Stimulated activated CD8-positive, alpha-beta memory T cell treated with anti-CD3 and anti-CD28 coated beads, Interleukin-15, amount 100 ng/mL, for 1 hour (primary cell): Measurements from ENCODE around the gene TP53INP2.
"Not testable (repeated sequence)": the region's sequence is repeated elsewhere in the genome, so short reads cannot be mapped to it uniquely, and the experiment has no call there.

Experiments used
- DNase-seq: peaks from one replicate; pipeline ENCODE4 v3.0.0-alpha.2; 2020; ENCODE audit warnings: low read depth

The TP53INP2 gene

GRCh38 chr20:34722560-34722959, 18.4 kb downstream of the TP53INP2 start:
- not testable (repeated sequence) for DNase-seq

- DNase-seq = no peak
Measured at GRCh38 chr20:34724172-34724571, 20.0 kb downstream of the TP53INP2 start.

- DNase-seq = no peak
Measured at GRCh38 chr20:34729416-34729815, 25.3 kb downstream of the TP53INP2 start.

DNA sequence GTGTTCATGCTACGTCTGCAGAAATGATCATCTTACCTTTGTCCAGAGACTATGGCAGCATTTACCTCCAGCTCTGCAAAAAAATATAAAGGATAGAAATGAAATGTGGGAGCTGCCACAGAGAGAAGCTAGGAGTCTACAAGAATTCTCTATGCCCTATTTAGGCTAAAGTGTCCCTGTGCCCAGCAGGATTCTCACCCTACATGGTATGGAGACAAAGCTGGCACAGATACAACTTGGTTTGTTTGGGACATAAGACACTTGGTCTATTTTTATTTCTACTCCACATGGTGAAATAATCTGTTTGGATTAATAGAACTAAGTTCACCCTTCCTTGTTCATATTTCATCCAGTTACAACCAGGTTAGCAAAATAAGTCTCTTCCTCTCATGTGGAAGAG, 28.4 kb downstream of the TP53INP2 start:
- DNase-seq = no peak

GRCh38 chr20:34736106-34736735, 32.1 kb downstream of the TP53INP2 start:
- DNase-seq = no peak

GRCh38 chr20:34743039-34743438, 38.9 kb downstream of the TP53INP2 start:
- DNase-seq = no peak

DNA sequence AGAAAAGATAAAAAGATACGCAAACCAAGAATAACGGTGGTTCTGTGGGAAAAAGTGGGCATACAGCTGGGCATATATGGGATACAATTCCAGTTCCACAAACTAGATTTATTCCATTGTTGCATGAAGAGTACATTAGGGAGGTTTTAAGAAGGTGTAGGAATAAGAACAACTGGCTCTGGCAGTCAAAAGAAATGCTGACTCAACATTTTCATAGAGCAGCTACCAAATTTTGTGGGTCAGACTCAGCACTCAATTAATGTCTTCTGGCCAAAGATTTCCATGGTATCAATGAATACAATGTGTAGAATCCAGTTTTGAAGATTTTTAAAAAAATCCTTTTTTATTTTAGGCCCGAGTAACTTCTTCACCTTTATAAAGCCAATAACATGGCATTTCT, 40.2 kb downstream of the TP53INP2 start:
- no peak for DNase-seq

GRCh38 chr20:34744847-34745246, 40.7 kb downstream of the TP53INP2 start:
- no peak for DNase-seq

GRCh38 chr20:34746674-34747073, 42.5 kb downstream of the TP53INP2 start:
- no peak for DNase-seq

- no peak for DNase-seq
Measured at GRCh38 chr20:34747479-34747878, 43.3 kb downstream of the TP53INP2 start.

GRCh38 chr20:34748709-34749108, 44.6 kb downstream of the TP53INP2 start:
- no peak for DNase-seq

GRCh38 chr20:34750484-34750883, 46.3 kb downstream of the TP53INP2 start:
- no peak for DNase-seq

- no peak for DNase-seq
Measured at GRCh38 chr20:34751453-34751852, 47.3 kb downstream of the TP53INP2 start.

DNA sequence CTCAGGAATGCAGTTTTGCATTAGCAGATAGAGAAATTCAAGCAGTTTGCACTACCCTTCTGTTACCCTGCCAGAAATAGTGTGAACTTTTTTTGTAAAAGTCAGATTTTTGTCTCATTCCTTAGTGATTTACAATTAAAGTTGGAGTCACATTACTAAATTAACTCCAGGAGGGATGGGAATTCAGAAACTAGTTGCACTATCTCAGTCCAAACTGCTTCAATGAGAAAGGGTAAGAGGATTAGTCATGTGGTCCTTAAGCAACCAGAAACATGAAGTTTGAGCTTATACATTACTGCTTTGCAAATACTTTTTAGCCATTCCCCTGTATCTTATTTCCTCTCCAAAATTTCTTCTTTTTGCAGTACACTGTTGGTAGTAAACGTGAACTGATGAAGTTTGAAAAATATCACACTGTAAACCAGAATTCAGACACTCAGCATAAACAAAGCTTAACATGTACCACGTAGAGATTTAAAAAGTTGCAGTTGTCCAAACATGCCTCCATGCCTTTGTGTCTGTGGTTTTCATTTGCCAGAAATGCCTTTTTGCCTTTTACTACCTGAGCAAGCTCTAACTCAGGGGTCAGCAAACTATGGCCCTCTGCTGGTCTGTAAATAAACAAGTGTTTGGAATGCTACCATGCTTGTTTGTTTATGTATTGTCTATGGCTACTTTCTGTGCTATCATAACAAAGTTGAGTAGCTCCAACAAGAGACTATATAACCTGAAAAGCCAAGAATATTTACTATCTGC, 49.7 kb downstream of the TP53INP2 start:
- no peak for DNase-seq

- no peak for DNase-seq
Measured at GRCh38 chr20:34754611-34755010, 50.5 kb downstream of the TP53INP2 start.

GRCh38 chr20:34755367-34755766, 51.2 kb downstream of the TP53INP2 start:
- no peak for DNase-seq

GRCh38 chr20:34762031-34762555, 57.9 kb downstream of the TP53INP2 start:
- DNase-seq = no peak
